Sigmoid colon (tissue), 7 donors: ENCODE data around the gene SAMM50. TPM values are rescaled to one million over a fixed set of nuclear protein-coding genes. Genes with fewer than 3 reads are reported as not detected.

ENCODE experiments used
- DNase-seq: peaks from one replicate; pipeline ENCODE4 v3.0.0-alpha.2; 2019
- H3K27ac ChIP-seq, 4 donors: fragments of 200-600 bp; sonication (generic); one replicate each; pipeline ENCODE4 v1.5.1; 2016 to 2019; ENCODE audit warnings: mild to moderate bottlenecking in 1 of 4
- H3K27me3 ChIP-seq, 3 donors: fragments of 200-600 bp; sonication (generic); one replicate each; pipeline ENCODE4 v1.5.1; 2019; ENCODE audit warnings: mild to moderate bottlenecking in 1 of 3
- H3K36me3 ChIP-seq, 4 donors: fragments of 200-600 bp; sonication (generic); one replicate each; pipeline ENCODE4 v1.5.1; 2016 to 2019
- H3K4me1 ChIP-seq, 4 donors: fragments of 200-600 bp; sonication (generic); one replicate each; pipeline ENCODE4 v1.5.1; 2017 to 2019
- H3K4me3 ChIP-seq, 4 donors: fragments of 200-600 bp; sonication (generic); one replicate each; pipeline ENCODE4 v1.5.1; 2017 to 2019; ENCODE audit warnings: mild to moderate bottlenecking in 2 of 4, moderate library complexity in 1 of 4
- H3K9me3 ChIP-seq, 4 donors: fragments of 200-600 bp in 3 of 4; sonication (generic) in 3 of 4; one replicate each; pipeline versions ENCODE4 v1.5.1 to v1.6.1; 2013 to 2019
- EP300 ChIP-seq, 4 donors: sonication (generic); formaldehyde crosslinking; IDR thresholded peaks; one replicate each; pipeline ENCODE4 v1.6.1; 2017; ENCODE audit warnings: antibody characterized with exemption in 4 of 4
- POLR2A ChIP-seq, 2 donors: fragments of 450-650 bp; IDR thresholded peaks; one replicate each; pipeline ENCODE4 v1.6.1; 2016; ENCODE audit warnings: antibody characterized with exemption in 2 of 2, mild to moderate bottlenecking in 2 of 2, moderate library complexity in 2 of 2
- POLR2AphosphoS5 ChIP-seq, 4 donors: sonication (generic); formaldehyde crosslinking; IDR thresholded peaks; one replicate each; pipeline ENCODE4 v1.6.1; 2017; ENCODE audit warnings: antibody characterized with exemption in 4 of 4
- WGBS, 2 donors: extraction: QIAGEN DNeasy Blood & Tissue Kit; methylation state at CpG; one replicate each; pipeline ENCODE4 v1.1.7; 2013; 5-methylcytosine and 5-hydroxymethylcytosine counted together
- intact Hi-C: fragments of 100-400 bp; cut with DNase I; formaldehyde crosslinking; loops from one replicate; pipeline ENCODE4 v1.15.1; 2023
- polyA plus RNA-seq, 3 donors: library from polyadenylated mRNA; stranded (reverse); fragments of 200-250 nt; gene quantifications; one replicate each; pipeline ENCODE4 v1.2.3, GENCODE V29; 2013
- total RNA-seq, 4 donors: library from RNA; depleted of rRNA; stranded (reverse); fragments of >200 nt; gene quantifications; one replicate each; pipeline ENCODE4 v1.1.0, GENCODE V29; 2016
- TF ChIP-seq, protein P1 (sequence below), 4 experiments: fragments of 450-650 bp in 3 of 4; fragments of 200-600 bp in 1 of 4; IDR thresholded peaks; one replicate each; pipeline ENCODE4 v1.5.1; 2016 to 2019; ENCODE audit warnings: antibody characterized with exemption in 4 of 4, mild to moderate bottlenecking in 3 of 4, moderate library complexity in 2 of 4
- donor health status: healthy with polysubstance abuse.
- donor health status: Bipolar disorder and iron deficiency.
- donor health status: healthy.

Gene SAMM50
- total and polyA plus RNA-seq, 7 donors: 21.3 to 46.5 (median 33.0) TPM

GRCh38 chr22:43980579-43980978 is 25.3 kb downstream of the SAMM50 start:
- H3K9me3 ChIP-seq: no peaks in the 10 kb centered on the region
- no peaks in the 10 kb centered on the region for H3K4me1 ChIP-seq
- TF ChIP-seq POLR2A (IDR thresholded peaks at IDR 0.05) (no peak), EP300 (IDR thresholded peaks at IDR 0.05) (no peak), POLR2AphosphoS5 (IDR thresholded peaks at IDR 0.05) (no peak)
- TF ChIP-seq, protein P1, sequence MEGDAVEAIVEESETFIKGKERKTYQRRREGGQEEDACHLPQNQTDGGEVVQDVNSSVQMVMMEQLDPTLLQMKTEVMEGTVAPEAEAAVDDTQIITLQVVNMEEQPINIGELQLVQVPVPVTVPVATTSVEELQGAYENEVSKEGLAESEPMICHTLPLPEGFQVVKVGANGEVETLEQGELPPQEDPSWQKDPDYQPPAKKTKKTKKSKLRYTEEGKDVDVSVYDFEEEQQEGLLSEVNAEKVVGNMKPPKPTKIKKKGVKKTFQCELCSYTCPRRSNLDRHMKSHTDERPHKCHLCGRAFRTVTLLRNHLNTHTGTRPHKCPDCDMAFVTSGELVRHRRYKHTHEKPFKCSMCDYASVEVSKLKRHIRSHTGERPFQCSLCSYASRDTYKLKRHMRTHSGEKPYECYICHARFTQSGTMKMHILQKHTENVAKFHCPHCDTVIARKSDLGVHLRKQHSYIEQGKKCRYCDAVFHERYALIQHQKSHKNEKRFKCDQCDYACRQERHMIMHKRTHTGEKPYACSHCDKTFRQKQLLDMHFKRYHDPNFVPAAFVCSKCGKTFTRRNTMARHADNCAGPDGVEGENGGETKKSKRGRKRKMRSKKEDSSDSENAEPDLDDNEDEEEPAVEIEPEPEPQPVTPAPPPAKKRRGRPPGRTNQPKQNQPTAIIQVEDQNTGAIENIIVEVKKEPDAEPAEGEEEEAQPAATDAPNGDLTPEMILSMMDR (IDR thresholded peaks at IDR 0.05): no peak
- H3K4me3 ChIP-seq: no peak overlapping the region
- H3K36me3 ChIP-seq: peaks cover 35 to 100% (median 65%) of the 10 kb centered on the region in 4 donors
- WGBS, 2 donors: 97 to 98% methylated on average over 7 of the region's 7 CpGs
- intact Hi-C loops: no loop called here
- DNase-seq: peak; percentile 36
- no peaks in the 10 kb centered on the region for H3K27me3 ChIP-seq
- H3K27ac ChIP-seq: no peak overlapping the region

DNA sequence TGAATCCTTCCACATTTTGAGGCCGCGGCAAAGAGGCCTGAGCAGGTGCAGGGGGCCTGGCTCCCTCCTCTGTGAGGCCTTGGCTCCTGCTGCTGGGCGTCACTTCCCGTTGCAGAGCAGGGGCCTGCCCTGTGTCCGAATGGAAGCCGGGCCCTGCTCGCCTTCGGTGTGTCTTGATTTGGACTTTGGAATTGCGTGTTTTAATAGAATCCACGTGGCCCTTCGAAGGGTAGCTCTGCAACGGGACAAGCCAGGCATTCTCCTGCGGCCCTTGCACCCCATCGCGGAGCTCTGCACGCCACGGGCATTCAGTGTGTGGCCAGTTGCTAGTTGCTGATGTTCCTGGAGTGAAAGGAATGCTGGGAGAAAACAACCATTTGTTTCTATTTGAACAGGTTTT is 25.8 kb downstream of the SAMM50 start:
- peak; percentile 48 for DNase-seq
- Histone ChIP-seq H3K4me1 (no peaks in the 10 kb centered on the region), H3K36me3 (peaks cover 35 to 98% (median 63%) of the 10 kb centered on the region in 4 donors), H3K27me3 (no peaks in the 10 kb centered on the region), H3K9me3 (no peaks in the 10 kb centered on the region), H3K4me3 (no peak overlapping the region), H3K27ac (no peak overlapping the region)
- TF ChIP-seq, protein P1 (IDR thresholded peaks at IDR 0.05): no peak
- TF ChIP-seq POLR2AphosphoS5 (IDR thresholded peaks at IDR 0.05) (no peak), EP300 (IDR thresholded peaks at IDR 0.05) (no peak), POLR2A (IDR thresholded peaks at IDR 0.05) (no peak)
- intact Hi-C loops: no loop called here
- 84 to 93% methylated on average over 17 of the region's 17 CpGs for WGBS, 2 donors

DNA sequence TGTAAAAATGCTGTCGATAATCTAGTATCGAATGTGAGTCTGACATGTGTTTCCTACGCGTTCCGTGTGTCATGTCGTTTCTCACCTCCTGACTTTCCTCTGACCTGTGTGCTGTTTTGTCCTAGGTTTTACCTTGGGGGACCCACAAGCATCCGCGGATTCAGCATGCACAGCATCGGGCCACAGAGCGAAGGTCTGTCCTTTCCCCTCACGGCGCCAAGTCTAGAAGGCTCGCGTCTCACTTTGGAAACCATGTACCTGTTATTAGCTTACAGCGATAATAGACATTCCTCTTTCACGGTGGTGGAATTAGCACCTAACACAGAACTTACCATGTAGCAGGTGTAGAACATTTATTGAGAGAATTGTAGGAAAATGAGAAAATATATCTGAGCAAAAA is 28.6 kb downstream of the SAMM50 start:
- Histone ChIP-seq H3K27me3 (no peaks in the 10 kb centered on the region), H3K27ac (no peak overlapping the region), H3K4me1 (no peaks in the 10 kb centered on the region), H3K4me3 (no peak overlapping the region), H3K9me3 (no peaks in the 10 kb centered on the region), H3K36me3 (peaks cover 24 to 96% (median 43%) of the 10 kb centered on the region in 4 donors)
- 97% methylated on average over 16 of the region's 16 CpGs for WGBS, 2 donors
- DNase-seq: peak; percentile 26
- TF ChIP-seq, protein P1 (IDR thresholded peaks at IDR 0.05): no peak
- TF ChIP-seq EP300 (IDR thresholded peaks at IDR 0.05): no peak
- TF ChIP-seq POLR2A (IDR thresholded peaks at IDR 0.05): no peak
- TF ChIP-seq POLR2AphosphoS5 (IDR thresholded peaks at IDR 0.05): no peak
- intact Hi-C loops: no loop called here

GRCh38 chr22:43985532-43985931 is 30.3 kb downstream of the SAMM50 start:
- Histone ChIP-seq H3K4me3 (no peak overlapping the region), H3K9me3 (no peaks in the 10 kb centered on the region), H3K4me1 (no peaks in the 10 kb centered on the region), H3K36me3 (peaks cover 28 to 96% (median 38%) of the 10 kb centered on the region in 4 donors), H3K27me3 (no peaks in the 10 kb centered on the region), H3K27ac (no peak overlapping the region)
- TF ChIP-seq POLR2AphosphoS5 (IDR thresholded peaks at IDR 0.05): no peak
- no peak for TF ChIP-seq EP300 (IDR thresholded peaks at IDR 0.05)
- no peak for TF ChIP-seq POLR2A (IDR thresholded peaks at IDR 0.05)
- TF ChIP-seq, protein P1 (IDR thresholded peaks at IDR 0.05): no peak
- no peak for DNase-seq
- intact Hi-C loops: no loop called here
- 88 to 89% methylated on average over 12 of the region's 12 CpGs for WGBS, 2 donors
